EL (cell line): ENCODE results near the gene MACF1.
A peak's percentile ranks its signal among the peaks of the same experiment; 100 is the strongest.
"Not testable (repeated sequence)": the region's sequence is repeated elsewhere in the genome, so short reads cannot be mapped to it uniquely, and the experiment has no call there.

Experiments used
- DNase-seq: peaks from one replicate; pipeline ENCODE4 v3.0.0-alpha.2; 2016

The MACF1 gene

GRCh38 chr1:39426346-39426745 lies 221.9 kb downstream of the MACF1 start:
- no peak for DNase-seq

DNA sequence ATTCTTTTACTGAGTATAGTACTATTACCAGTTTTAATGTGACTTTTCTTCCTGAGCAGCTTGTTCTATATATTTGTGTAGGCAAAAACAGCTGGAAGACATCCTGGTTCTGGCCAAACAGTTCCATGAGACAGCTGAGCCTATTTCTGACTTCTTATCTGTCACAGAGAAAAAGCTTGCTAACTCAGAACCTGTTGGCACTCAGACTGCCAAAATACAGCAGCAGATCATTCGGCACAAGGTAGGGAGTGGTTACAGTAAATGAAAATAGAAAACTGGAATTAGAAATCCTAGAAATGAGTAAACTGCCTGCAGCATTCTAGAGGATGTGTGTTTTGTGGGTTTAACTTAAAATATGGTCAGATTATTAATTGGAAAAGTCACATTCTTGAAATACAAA lies 222.9 kb downstream of the MACF1 start:
- no peak for DNase-seq

- DNase-seq, result no peak
Measured at GRCh38 chr1:39427912-39428311, 223.4 kb downstream of the MACF1 start.

DNA sequence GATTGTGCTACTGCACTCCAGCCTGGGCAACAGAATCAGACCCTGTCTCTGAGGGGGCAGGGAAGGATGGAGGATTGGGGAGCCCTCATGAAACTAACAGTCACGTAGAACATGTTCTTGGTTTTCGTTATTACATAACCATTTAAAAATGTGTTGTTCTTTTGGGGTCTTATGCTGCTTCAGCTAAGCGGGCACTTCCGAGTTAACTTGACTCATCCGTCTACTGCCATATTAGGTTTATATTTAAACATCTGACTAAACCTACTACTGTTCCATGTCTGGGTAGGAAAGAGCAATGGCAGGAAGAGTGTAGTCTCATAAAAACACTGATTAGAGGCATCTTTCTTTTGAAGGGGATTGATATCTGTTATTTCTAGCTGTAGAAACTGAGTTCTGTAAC lies 227.4 kb downstream of the MACF1 start:
- DNase-seq, result no peak

DNA sequence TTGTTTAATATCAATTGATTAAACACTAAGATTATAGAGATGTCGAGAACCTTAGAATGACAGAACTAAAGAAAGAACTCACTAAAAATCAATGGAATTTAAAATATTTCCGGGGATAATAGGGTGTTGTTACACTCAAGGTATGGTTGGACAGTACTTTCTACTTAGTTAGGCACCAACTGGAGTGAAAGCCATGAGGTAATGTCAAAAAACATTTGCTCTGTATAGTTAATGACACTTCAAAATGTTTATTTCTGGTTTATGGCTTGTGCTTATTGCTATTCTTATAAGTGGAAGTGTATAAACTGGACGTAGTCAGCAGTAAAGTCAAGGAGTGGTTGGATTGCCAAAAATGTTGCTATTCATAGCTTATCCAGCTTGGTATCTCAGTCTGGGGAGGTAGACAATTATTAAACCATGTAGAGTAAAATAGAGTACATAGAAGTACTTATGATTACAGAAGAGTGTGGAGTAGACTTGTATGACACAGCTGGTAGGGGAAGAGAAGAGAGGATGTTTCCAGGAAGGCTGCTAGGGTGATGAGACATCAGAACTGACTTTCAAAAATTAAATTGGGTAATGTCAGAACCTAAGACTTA lies 230.4 kb downstream of the MACF1 start:
- DNase-seq, result no peak

DNA sequence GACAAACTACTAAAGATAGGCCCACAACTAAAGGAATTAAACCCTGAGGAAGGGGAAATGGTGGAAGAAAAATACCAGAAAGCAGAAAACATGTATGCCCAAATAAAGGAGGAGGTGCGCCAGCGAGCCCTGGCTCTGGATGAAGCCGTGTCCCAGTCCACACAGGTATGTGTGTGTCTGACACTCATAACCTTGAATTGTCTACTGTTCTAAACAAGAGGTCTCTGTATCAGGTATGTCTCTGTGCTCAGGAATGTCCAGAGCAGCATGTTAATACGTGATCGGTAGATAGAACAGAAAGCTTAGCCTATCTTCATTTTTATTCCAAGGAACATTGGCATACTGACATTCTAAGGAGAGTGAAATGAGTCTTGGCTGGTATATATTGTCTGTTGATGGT lies 231.1 kb downstream of the MACF1 start:
- DNase-seq, result no peak

- no peak for DNase-seq
Measured at GRCh38 chr1:39436842-39437241, 232.3 kb downstream of the MACF1 start.

GRCh38 chr1:39438042-39438441 lies 233.5 kb downstream of the MACF1 start:
- DNase-seq, result no peak

DNA sequence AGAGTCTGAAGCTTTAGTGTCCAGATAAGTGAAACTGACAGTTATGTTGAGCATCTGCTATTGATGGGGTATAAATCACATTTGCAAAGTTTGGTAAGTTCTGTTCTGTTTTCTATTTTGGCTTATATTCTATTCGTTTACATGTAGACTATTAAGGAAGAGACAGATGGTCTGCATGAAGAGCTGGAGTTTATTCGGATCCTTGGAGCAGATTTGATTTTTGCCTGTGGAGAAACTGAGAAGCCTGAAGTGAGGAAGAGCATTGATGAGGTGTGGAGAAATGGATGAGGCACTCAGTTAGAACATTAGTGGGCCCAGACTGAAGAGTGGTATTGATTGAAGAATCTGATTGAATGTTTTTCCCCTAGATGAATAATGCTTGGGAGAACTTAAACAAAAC lies 236.4 kb downstream of the MACF1 start:
- DNase-seq, result no peak

GRCh38 chr1:39441797-39442196 lies 237.3 kb downstream of the MACF1 start:
- DNase-seq, result no peak

DNA sequence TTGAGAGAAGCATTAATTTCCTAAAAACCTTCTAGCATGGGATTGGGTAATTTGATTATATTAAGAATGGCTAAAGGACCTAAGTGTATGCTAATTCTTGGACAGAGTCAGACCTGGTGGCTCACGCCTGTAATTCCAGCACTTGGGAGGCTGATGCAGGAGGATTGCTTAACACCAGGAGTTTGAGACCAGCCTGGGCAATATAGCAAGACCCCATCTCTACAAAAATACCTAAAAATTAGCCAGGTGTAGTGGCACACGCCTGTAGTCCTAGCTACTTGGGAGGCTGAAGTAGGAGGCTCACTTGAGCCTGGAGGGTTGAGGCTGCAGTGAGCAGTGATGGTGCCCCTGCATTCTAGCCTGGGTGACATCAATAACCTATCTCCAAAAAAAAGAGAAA lies 241.1 kb downstream of the MACF1 start:
- DNase-seq, result no peak

GRCh38 chr1:39446986-39447567 lies 242.6 kb downstream of the MACF1 start:
- no peak for DNase-seq

DNA sequence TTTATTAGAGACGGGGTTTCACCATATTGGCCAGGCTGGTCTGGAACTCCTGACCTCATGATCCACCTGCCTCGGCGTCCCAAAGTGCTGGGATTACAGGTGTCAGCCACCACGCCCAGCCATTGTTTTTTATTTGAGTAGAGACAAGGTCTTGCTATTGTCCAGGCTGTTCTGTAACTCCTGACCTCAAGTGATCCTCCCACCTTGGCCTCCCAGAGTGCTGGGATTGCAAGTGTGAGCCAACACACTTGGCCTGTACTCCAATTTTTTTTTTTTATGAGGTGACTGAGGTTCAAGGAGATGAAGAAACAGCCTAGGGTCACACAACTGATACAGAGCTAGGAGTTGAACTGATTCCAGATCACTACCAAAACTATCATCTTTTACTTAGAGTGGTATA lies 245.5 kb downstream of the MACF1 start:
- DNase-seq, result not testable (repeated sequence)

GRCh38 chr1:39450956-39451606 lies 246.6 kb downstream of the MACF1 start:
- DNase-seq, result peak; percentile 24

GRCh38 chr1:39452081-39452480 lies 247.6 kb downstream of the MACF1 start:
- no peak for DNase-seq

DNA sequence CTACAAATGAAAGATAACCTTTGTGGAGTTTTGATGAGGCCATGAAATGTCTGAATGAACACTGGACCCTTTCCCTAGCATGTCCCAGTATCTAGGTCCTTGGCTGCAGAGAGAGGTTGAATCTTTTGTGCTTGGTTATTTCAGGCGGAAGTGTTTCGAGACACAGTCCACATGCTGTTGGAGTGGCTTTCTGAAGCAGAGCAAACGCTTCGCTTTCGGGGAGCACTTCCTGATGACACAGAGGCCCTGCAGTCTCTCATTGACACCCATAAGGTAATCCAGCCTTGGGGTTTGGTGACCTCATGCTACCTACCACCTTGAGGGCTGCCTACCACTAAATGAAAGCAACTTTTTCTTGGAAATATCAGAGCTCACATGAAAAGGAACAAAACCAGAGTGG lies 248.0 kb downstream of the MACF1 start:
- no peak for DNase-seq

- DNase-seq, result no peak
Measured at GRCh38 chr1:39453603-39454002, 249.1 kb downstream of the MACF1 start.

DNA sequence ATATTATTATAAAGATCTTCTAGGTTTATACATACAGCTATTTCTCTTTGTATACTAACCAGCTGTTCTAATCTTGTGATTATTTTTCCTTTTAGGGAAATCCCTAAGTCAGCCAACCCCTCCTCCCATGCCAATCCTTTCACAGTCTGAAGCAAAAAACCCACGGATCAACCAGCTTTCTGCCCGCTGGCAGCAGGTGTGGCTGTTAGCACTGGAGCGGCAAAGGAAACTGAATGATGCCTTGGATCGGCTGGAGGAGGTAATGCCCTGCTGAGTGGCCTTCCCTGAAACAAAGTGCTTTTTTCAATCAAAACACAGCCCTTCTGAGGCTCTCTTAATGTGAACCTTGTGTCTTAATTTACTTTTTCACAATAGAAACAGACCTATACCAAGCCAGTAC lies 254.5 kb downstream of the MACF1 start:
- no peak for DNase-seq

DNA sequence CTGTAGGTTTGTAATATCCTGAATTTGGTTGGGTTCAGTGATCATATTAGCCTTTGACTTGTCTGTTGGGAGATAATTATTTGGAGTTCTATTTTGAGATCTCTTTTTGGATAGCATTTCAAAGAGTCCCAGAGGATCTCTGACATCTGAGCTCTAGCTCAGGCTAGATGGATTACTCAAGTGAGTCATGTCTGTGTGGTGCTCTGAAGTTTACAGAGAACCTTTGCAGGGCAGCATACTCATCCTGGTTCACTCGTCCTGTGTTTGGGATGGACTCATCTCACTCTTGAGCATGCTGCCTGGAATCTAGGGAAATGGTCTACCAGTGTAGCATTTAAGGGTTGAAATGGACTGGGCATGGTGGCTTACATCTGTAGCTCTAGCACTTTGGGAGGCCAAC lies 257.6 kb downstream of the MACF1 start:
- no peak for DNase-seq

DNA sequence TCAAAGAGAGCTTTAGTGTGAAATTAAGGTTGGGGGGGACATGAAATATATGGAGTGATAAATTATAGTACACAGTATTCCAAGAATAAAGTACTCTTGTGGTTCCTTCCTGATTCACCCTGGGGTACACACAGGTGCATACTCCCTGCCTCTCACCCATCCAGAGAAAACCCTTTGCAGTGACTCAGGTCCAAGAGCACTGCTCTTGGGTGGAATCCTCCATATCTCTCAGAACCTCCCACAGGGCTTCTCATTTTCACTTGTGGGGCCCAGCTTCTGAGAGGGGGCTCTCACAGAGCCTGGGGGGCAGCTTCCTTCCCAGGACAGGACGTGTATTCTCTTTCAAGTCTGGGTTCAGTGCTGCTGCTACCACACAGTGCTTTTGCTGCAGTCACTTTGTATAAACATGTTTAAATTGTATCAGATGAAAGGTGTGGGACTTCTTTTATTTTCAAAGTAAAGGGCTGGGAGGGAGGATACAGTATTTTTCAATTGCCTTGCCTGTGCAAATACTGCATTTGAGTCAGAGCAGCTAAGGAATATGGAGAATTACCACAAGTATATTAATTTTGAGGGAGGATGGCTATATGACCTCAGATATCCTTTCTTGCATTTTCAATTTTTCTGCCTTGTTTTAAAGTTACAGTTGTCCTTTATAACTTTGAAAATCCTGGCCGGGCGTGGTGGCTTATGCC lies 262.1 kb downstream of the MACF1 start:
- DNase-seq, result no peak

DNA sequence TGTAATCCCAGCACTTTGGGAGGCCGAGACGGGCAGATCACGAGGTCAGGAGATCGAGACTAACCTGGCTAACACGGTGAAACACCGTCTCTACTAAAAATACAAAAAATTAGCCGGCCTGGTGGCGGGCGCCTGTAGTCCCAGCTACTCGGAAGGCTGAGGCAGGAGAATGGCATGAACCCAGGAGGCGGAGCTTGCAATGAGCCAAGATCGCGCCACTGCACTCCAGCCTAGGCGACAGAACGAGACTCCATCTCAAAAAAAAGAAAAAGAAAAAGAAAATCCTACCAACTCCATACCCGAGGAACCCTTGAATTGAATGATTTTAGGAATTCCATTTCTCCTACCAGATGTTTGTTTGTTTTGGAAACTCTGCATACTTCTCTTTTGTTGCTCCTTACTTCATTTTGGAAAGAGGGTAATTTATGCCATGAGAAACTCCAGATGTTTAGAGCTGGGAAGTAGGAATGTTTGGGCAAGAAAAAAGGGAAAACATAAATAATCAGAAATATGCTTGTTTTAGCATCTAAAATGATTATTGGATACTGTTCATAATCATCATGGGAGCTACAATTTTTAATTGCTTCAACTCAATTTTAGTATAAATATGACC lies 262.7 kb downstream of the MACF1 start:
- not testable (repeated sequence) for DNase-seq

GRCh38 chr1:39469150-39469549 lies 264.7 kb downstream of the MACF1 start:
- no peak for DNase-seq

- DNase-seq, result no peak
Measured at GRCh38 chr1:39470040-39470439, 265.5 kb downstream of the MACF1 start.

DNA sequence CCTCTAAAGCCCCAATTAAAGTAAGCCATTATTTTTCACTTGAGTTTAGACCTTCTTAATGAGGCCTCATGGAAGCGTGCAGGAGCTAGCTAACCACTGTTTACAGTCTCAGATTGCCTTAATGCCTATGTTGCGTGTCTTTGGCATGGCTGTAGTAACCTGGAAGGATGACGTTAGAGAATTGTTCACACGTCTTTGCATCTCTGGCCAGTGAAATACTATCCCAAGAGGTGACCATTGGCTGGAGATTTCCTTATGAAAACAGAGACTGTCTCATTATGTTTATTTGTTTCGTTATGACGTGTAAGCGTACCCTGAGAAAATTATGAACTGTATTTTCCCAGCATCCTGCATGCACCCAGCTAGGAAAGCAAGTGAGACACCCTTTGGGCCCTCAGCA lies 268.3 kb downstream of the MACF1 start:
- DNase-seq, result no peak
